WTC11 (cell line): ENCODE data around the gene NDE1.

Experiments used
- CREB1 ChIP-seq: sonication (generic); formaldehyde crosslinking; IDR thresholded peaks from 2 replicates; pipeline ENCODE4 v1.8.0; 2023; ENCODE audit warnings: mild to moderate bottlenecking, missing genetic modification reagents
- CREM ChIP-seq: sonication (generic); formaldehyde crosslinking; IDR thresholded peaks from 2 replicates; pipeline ENCODE4 v1.8.1; 2022; ENCODE audit warnings: mild to moderate bottlenecking, missing genetic modification reagents, moderate library complexity
- E2F5 ChIP-seq: sonication (generic); formaldehyde crosslinking; IDR thresholded peaks from 2 replicates; pipeline ENCODE4 v1.8.1; 2022; ENCODE audit warnings: mild to moderate bottlenecking, moderate library complexity, missing genetic modification reagents
- ELF4 ChIP-seq: sonication (generic); formaldehyde crosslinking; IDR thresholded peaks from 2 replicates; pipeline ENCODE4 v1.8.1; 2022; ENCODE audit warnings: low read depth, mild to moderate bottlenecking, moderate library complexity, missing genetic modification reagents
- TCF7 ChIP-seq: sonication (generic); formaldehyde crosslinking; IDR thresholded peaks from 2 replicates; pipeline ENCODE4 v1.8.0; 2022; ENCODE audit warnings: mild to moderate bottlenecking, low read depth, missing genetic modification reagents, moderate library complexity
- TEAD1 ChIP-seq: sonication (generic); formaldehyde crosslinking; IDR thresholded peaks from 2 replicates; pipeline ENCODE4 v1.8.0; 2022; ENCODE audit warnings: mild to moderate bottlenecking, missing genetic modification reagents
- TF ChIP-seq, protein P1 (sequence below): fragments of 200-600 bp; IDR thresholded peaks from 2 replicates; pipeline ENCODE4 v1.8.0; 2022; ENCODE audit warnings: antibody characterized with exemption
- TF ChIP-seq, protein P2 (sequence below): sonication (generic); formaldehyde crosslinking; IDR thresholded peaks from 2 replicates; pipeline ENCODE4 v1.8.1; 2023; ENCODE audit warnings: mild to moderate bottlenecking, missing genetic modification reagents
- TF ChIP-seq, protein P3 (sequence below): sonication (generic); formaldehyde crosslinking; IDR thresholded peaks from 2 replicates; pipeline ENCODE4 v1.8.0; 2022; ENCODE audit warnings: missing genetic modification reagents
- TF ChIP-seq, protein P4 (sequence below): sonication (generic); formaldehyde crosslinking; IDR thresholded peaks from 2 replicates; pipeline ENCODE4 v1.8.1; 2023; ENCODE audit warnings: mild to moderate bottlenecking, missing genetic modification reagents, borderline replicate concordance

DNA sequence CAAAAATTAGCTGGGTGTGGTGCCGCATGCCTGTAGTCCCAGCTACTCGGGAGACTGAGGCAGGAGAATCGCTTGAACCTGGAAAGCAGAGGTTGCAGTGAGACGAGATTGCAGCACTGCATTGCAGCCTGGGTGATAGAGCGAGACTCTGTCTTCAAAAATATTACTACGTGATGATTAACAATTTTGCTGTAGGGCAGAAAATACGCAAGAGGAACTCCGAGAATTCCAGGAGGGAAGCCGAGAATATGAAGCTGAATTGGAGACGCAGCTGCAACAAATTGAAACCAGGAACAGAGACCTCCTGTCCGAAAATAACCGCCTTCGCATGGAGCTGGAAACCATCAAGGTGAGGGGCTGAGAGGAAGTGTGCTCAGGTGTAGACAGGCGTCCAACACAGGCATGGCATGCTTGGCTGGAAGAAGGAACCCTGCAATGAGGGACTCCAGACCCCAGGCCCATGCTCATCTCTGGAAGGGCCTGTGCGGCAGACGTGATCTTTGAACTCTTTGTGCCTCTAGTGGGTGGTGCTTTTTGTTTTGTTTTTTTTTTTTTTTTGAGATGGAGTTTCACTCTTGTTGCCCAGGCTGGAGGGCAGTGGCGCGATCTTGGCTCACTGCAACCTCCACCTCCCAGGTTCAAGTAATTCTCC, 17.2 kb downstream of the NDE1 start:
- TF ChIP-seq CREM (CRISPR knock-in tag): no peak
- no peak for TF ChIP-seq TEAD1 (CRISPR knock-in tag)
- TF ChIP-seq, protein P1, sequence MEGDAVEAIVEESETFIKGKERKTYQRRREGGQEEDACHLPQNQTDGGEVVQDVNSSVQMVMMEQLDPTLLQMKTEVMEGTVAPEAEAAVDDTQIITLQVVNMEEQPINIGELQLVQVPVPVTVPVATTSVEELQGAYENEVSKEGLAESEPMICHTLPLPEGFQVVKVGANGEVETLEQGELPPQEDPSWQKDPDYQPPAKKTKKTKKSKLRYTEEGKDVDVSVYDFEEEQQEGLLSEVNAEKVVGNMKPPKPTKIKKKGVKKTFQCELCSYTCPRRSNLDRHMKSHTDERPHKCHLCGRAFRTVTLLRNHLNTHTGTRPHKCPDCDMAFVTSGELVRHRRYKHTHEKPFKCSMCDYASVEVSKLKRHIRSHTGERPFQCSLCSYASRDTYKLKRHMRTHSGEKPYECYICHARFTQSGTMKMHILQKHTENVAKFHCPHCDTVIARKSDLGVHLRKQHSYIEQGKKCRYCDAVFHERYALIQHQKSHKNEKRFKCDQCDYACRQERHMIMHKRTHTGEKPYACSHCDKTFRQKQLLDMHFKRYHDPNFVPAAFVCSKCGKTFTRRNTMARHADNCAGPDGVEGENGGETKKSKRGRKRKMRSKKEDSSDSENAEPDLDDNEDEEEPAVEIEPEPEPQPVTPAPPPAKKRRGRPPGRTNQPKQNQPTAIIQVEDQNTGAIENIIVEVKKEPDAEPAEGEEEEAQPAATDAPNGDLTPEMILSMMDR: no peak
- TF ChIP-seq, protein P2, sequence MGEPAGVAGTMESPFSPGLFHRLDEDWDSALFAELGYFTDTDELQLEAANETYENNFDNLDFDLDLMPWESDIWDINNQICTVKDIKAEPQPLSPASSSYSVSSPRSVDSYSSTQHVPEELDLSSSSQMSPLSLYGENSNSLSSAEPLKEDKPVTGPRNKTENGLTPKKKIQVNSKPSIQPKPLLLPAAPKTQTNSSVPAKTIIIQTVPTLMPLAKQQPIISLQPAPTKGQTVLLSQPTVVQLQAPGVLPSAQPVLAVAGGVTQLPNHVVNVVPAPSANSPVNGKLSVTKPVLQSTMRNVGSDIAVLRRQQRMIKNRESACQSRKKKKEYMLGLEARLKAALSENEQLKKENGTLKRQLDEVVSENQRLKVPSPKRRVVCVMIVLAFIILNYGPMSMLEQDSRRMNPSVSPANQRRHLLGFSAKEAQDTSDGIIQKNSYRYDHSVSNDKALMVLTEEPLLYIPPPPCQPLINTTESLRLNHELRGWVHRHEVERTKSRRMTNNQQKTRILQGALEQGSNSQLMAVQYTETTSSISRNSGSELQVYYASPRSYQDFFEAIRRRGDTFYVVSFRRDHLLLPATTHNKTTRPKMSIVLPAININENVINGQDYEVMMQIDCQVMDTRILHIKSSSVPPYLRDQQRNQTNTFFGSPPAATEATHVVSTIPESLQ (CRISPR knock-in tag): no peak
- TF ChIP-seq, protein P3, sequence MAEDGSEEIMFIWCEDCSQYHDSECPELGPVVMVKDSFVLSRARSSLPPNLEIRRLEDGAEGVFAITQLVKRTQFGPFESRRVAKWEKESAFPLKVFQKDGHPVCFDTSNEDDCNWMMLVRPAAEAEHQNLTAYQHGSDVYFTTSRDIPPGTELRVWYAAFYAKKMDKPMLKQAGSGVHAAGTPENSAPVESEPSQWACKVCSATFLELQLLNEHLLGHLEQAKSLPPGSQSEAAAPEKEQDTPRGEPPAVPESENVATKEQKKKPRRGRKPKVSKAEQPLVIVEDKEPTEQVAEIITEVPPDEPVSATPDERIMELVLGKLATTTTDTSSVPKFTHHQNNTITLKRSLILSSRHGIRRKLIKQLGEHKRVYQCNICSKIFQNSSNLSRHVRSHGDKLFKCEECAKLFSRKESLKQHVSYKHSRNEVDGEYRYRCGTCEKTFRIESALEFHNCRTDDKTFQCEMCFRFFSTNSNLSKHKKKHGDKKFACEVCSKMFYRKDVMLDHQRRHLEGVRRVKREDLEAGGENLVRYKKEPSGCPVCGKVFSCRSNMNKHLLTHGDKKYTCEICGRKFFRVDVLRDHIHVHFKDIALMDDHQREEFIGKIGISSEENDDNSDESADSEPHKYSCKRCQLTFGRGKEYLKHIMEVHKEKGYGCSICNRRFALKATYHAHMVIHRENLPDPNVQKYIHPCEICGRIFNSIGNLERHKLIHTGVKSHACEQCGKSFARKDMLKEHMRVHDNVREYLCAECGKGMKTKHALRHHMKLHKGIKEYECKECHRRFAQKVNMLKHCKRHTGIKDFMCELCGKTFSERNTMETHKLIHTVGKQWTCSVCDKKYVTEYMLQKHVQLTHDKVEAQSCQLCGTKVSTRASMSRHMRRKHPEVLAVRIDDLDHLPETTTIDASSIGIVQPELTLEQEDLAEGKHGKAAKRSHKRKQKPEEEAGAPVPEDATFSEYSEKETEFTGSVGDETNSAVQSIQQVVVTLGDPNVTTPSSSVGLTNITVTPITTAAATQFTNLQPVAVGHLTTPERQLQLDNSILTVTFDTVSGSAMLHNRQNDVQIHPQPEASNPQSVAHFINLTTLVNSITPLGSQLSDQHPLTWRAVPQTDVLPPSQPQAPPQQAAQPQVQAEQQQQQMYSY (CRISPR knock-in tag): no peak
- TF ChIP-seq CREB1 (CRISPR knock-in tag): no peak
- no peak for TF ChIP-seq TCF7 (CRISPR knock-in tag)
- TF ChIP-seq, protein P4, sequence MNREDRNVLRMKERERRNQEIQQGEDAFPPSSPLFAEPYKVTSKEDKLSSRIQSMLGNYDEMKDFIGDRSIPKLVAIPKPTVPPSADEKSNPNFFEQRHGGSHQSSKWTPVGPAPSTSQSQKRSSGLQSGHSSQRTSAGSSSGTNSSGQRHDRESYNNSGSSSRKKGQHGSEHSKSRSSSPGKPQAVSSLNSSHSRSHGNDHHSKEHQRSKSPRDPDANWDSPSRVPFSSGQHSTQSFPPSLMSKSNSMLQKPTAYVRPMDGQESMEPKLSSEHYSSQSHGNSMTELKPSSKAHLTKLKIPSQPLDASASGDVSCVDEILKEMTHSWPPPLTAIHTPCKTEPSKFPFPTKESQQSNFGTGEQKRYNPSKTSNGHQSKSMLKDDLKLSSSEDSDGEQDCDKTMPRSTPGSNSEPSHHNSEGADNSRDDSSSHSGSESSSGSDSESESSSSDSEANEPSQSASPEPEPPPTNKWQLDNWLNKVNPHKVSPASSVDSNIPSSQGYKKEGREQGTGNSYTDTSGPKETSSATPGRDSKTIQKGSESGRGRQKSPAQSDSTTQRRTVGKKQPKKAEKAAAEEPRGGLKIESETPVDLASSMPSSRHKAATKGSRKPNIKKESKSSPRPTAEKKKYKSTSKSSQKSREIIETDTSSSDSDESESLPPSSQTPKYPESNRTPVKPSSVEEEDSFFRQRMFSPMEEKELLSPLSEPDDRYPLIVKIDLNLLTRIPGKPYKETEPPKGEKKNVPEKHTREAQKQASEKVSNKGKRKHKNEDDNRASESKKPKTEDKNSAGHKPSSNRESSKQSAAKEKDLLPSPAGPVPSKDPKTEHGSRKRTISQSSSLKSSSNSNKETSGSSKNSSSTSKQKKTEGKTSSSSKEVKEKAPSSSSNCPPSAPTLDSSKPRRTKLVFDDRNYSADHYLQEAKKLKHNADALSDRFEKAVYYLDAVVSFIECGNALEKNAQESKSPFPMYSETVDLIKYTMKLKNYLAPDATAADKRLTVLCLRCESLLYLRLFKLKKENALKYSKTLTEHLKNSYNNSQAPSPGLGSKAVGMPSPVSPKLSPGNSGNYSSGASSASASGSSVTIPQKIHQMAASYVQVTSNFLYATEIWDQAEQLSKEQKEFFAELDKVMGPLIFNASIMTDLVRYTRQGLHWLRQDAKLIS (CRISPR knock-in tag): no peak
- no peak for TF ChIP-seq ELF4 (CRISPR knock-in tag)
- TF ChIP-seq E2F5: no peak
